ENCODE measurements around the gene MRPL57.
"Not testable (repeated sequence)": the region's sequence is repeated elsewhere in the genome, so short reads cannot be mapped to it uniquely, and the experiment has no call there.

GRCh38 chr13:21201456-21202190 is 25.2 kb downstream of the MRPL57 start:
- TF ChIP-seq CTCF, POLR2A (IDR thresholded peaks at IDR 0.05): not testable (repeated sequence)
